Caco-2 (cell line): ENCODE results near the gene ZBTB7A. TPM values are rescaled to one million over a fixed set of nuclear protein-coding genes. Genes with fewer than 3 reads are reported as not detected.

Experiments used
- BruUV-seq: library from RNA; stranded (reverse); fragments of 400-500 nt; replicated peaks from 2 replicates; lab custom pipeline; 2021; lab: Mats Ljungman, UMichigan
- CTCF ChIA-PET: fragments of 300-600 bp; sonication (Branson Sonifier 250); formaldehyde crosslinking; loops from one replicate; lab custom pipeline; 2022; ENCODE audit warnings: antibody characterized with exemption; lab: Charles Lee
- POLR2A ChIA-PET: fragments of 300-600 bp; sonication (Branson Sonifier 250); formaldehyde crosslinking; loops from one replicate; lab custom pipeline; 2022; ENCODE audit warnings: antibody characterized with exemption; lab: Charles Lee
- DNase-seq, 2 experiments: peaks; one replicate each; pipeline versions ENCODE4 v3.0.0 to v3.0.0-alpha.2; 2020 to 2022
- H3K27me3 ChIP-seq: replicated peaks from 2 replicates; pipeline ENCODE4 v1.6.0; 2011; ENCODE audit warnings: low read length; ENCODE audit not compliant: control insufficient read depth, insufficient read depth
- H3K36me3 ChIP-seq: 2 replicates; pipeline ENCODE4 v1.5.1; 2011; ENCODE audit warnings: low read length; ENCODE audit not compliant: control insufficient read depth, insufficient read depth
- H3K4me1 ChIP-seq: fragments of 250-450 bp; sonication (Bioruptor Pico); 2 replicates; pipeline ENCODE4 v1.5.1; 2020; ENCODE audit warnings: mild to moderate bottlenecking
- H3K4me3 ChIP-seq: 2 replicates; pipeline ENCODE4 v1.5.1; 2011; ENCODE audit warnings: low read depth, mild to moderate bottlenecking, control low read depth, low read length
- H3K9me3 ChIP-seq: fragments of 250-450 bp; sonication (Bioruptor Pico); 2 replicates; pipeline ENCODE4 v1.5.1; 2020; ENCODE audit warnings: mild to moderate bottlenecking, moderate library complexity
- H3K27ac Mint-ChIP-seq: one replicate; pipeline ENCODE4 v1.8.0; 2022; ENCODE audit warnings: mixed read lengths; ENCODE audit not compliant: unreplicated experiment
- H3K27me3 Mint-ChIP-seq: one replicate; pipeline ENCODE4 v1.8.0; 2022; ENCODE audit warnings: mixed read lengths; ENCODE audit not compliant: insufficient read depth, unreplicated experiment
- H3K36me3 Mint-ChIP-seq: one replicate; pipeline ENCODE4 v1.8.0; 2022; ENCODE audit warnings: mild to moderate bottlenecking, mixed read lengths; ENCODE audit not compliant: insufficient read depth, unreplicated experiment
- H3K4me1 Mint-ChIP-seq: one replicate; pipeline ENCODE4 v1.8.0; 2022; ENCODE audit warnings: low read depth, mixed read lengths; ENCODE audit not compliant: unreplicated experiment
- H3K4me3 Mint-ChIP-seq: one replicate; pipeline ENCODE4 v1.8.0; 2022; ENCODE audit warnings: mild to moderate bottlenecking, moderate library complexity, mixed read lengths; ENCODE audit not compliant: unreplicated experiment
- H3K9me3 Mint-ChIP-seq: one replicate; pipeline ENCODE4 v1.8.0; 2022; ENCODE audit warnings: mixed read lengths; ENCODE audit not compliant: unreplicated experiment
- CTCF ChIP-seq, 2 experiments: fragments of 200-600 bp in 1 of 2; IDR thresholded peaks; 1 replicate in 1 of 2; 2 replicates in 1 of 2; pipeline versions ENCODE4 v1.5.1 to v1.8.0; 2011 to 2022; ENCODE audit warnings: antibody characterized with exemption in 1 of 2, control low read depth in 1 of 2, inconsistent platforms in 1 of 2, low read depth in 1 of 2, low read length in 1 of 2, mild to moderate bottlenecking in 1 of 2, moderate library complexity in 1 of 2; ENCODE audit not compliant: insufficient read depth in 1 of 2, severe bottlenecking in 1 of 2, unreplicated experiment in 1 of 2
- intact Hi-C: fragments of 100-400 bp; cut with micrococcal nuclease; formaldehyde crosslinking; loops from one replicate; pipeline ENCODE4 v1.10.0; 2022; ENCODE audit not compliant: unreplicated experiment
- total RNA-seq: library from RNA; stranded (reverse); gene quantifications from 2 replicates; pipeline ENCODE4 v1.2.3, GENCODE V29; 2022

ZBTB7A gene
- total RNA-seq, 1 experiment from 2014 or later: 11.9 TPM

DNA sequence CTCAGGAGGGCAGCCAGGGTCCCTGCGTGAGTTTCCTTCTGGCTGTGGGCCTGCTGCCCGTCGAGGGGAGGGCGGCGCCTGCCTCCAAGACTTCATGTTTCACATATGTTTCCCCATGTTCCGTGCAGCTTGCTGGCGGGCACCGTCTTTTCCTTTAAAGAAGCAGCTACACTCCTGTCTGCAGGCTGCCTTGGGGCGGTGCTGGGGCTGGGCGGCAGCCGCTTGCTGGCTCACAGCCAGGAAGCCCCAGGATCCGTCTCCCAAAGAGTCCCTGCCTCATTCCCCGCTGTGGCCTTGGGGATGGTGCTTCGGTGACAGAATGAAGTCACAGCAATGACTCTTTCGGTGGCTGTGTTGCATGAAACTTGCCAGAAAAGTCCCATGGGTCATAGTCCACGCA is 34.3 kb downstream of the ZBTB7A start:
- Mint-ChIP-seq H3K27ac (no peak overlapping the region), H3K36me3 (peaks cover 30% of the 10 kb centered on the region), H3K4me1 (no peaks in the 10 kb centered on the region), H3K4me3 (no peak overlapping the region), H3K9me3 (no peaks in the 10 kb centered on the region), H3K27me3 (no peaks in the 10 kb centered on the region)
- BruUV-seq: no TSS peak
- TF ChIP-seq CTCF (IDR thresholded peaks at IDR 0.05; ENCODE audit: insufficient read depth in 1 of 2, low read depth in 1 of 2, low read length in 1 of 2, severe bottlenecking in 1 of 2, unreplicated experiment in 1 of 2): no peak
- H3K9me3 ChIP-seq: no peaks in the 10 kb centered on the region
- H3K36me3 ChIP-seq: peaks cover 2% of the 10 kb centered on the region
- no peaks in the 10 kb centered on the region for H3K4me1 ChIP-seq
- CTCF ChIA-PET: no interaction called here
- no peaks in the 10 kb centered on the region for H3K27me3 ChIP-seq
- POLR2A ChIA-PET: interaction anchor here (0.6 kb wide), 1 partner anchor 276 kb away, joined by 4 read pairs; no protein-coding TSS in a partner anchor
- DNase-seq: no peak
- H3K4me3 ChIP-seq: no peak overlapping the region
- intact Hi-C loops: no loop called here

GRCh38 chr19:4031420-4031819 is 35.3 kb downstream of the ZBTB7A start:
- BruUV-seq: no TSS peak
- Histone ChIP-seq H3K9me3 (no peaks in the 10 kb centered on the region), H3K4me3 (no peak overlapping the region), H3K27me3 (no peaks in the 10 kb centered on the region), H3K36me3 (peaks cover 2% of the 10 kb centered on the region), H3K4me1 (no peaks in the 10 kb centered on the region)
- H3K4me1 Mint-ChIP-seq: no peaks in the 10 kb centered on the region
- no peak overlapping the region for H3K4me3 Mint-ChIP-seq
- H3K9me3 Mint-ChIP-seq: no peaks in the 10 kb centered on the region
- H3K27ac Mint-ChIP-seq: peak overlapping the region; percentile 29
- ChIA-PET POLR2A (no interaction called here), CTCF (no interaction called here)
- no peak for TF ChIP-seq CTCF (IDR thresholded peaks at IDR 0.05; ENCODE audit: insufficient read depth in 1 of 2, low read depth in 1 of 2, low read length in 1 of 2, severe bottlenecking in 1 of 2, unreplicated experiment in 1 of 2)
- H3K27me3 Mint-ChIP-seq: no peaks in the 10 kb centered on the region
- peaks cover 36% of the 10 kb centered on the region for H3K36me3 Mint-ChIP-seq
- DNase-seq: no peak
- intact Hi-C loops: no loop called here

GRCh38 chr19:4030981-4031380 is 35.7 kb downstream of the ZBTB7A start:
- H3K9me3 ChIP-seq: no peaks in the 10 kb centered on the region
- no peak for TF ChIP-seq CTCF (IDR thresholded peaks at IDR 0.05; ENCODE audit: insufficient read depth in 1 of 2, low read depth in 1 of 2, low read length in 1 of 2, severe bottlenecking in 1 of 2, unreplicated experiment in 1 of 2)

More at GRCh38 chr19:4030981-4031380, 35.7 kb downstream of the ZBTB7A start:
- Mint-ChIP-seq H3K27me3 (no peaks in the 10 kb centered on the region), H3K36me3 (peaks cover 36% of the 10 kb centered on the region), H3K4me1 (no peaks in the 10 kb centered on the region), H3K4me3 (no peak overlapping the region), H3K9me3 (no peaks in the 10 kb centered on the region), H3K27ac (no peak overlapping the region)
- no peak for DNase-seq
- intact Hi-C loops: no loop called here
- no peak overlapping the region for H3K4me3 ChIP-seq
- POLR2A ChIA-PET: no interaction called here
- H3K4me1 ChIP-seq: no peaks in the 10 kb centered on the region
- no TSS peak for BruUV-seq
- CTCF ChIA-PET: no interaction called here
- no peaks in the 10 kb centered on the region for H3K27me3 ChIP-seq
- H3K36me3 ChIP-seq: peaks cover 2% of the 10 kb centered on the region
